GM19239 (cell line): Measurements from ENCODE around the gene TMEM39A.

Experiments
- DNase-seq: peaks from one replicate; pipeline ENCODE4 v3.0.0; 2011; ENCODE audit warnings: low spot score; ENCODE audit not compliant: insufficient read length
- FAIRE-seq: peaks from 2 replicates; lab custom pipeline; 2011; peaks lifted over from hg19 to GRCh38; lab: Jason Lieb, UNC

The TMEM39A gene, protein sequence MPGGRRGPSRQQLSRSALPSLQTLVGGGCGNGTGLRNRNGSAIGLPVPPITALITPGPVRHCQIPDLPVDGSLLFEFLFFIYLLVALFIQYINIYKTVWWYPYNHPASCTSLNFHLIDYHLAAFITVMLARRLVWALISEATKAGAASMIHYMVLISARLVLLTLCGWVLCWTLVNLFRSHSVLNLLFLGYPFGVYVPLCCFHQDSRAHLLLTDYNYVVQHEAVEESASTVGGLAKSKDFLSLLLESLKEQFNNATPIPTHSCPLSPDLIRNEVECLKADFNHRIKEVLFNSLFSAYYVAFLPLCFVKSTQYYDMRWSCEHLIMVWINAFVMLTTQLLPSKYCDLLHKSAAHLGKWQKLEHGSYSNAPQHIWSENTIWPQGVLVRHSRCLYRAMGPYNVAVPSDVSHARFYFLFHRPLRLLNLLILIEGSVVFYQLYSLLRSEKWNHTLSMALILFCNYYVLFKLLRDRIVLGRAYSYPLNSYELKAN

DNA sequence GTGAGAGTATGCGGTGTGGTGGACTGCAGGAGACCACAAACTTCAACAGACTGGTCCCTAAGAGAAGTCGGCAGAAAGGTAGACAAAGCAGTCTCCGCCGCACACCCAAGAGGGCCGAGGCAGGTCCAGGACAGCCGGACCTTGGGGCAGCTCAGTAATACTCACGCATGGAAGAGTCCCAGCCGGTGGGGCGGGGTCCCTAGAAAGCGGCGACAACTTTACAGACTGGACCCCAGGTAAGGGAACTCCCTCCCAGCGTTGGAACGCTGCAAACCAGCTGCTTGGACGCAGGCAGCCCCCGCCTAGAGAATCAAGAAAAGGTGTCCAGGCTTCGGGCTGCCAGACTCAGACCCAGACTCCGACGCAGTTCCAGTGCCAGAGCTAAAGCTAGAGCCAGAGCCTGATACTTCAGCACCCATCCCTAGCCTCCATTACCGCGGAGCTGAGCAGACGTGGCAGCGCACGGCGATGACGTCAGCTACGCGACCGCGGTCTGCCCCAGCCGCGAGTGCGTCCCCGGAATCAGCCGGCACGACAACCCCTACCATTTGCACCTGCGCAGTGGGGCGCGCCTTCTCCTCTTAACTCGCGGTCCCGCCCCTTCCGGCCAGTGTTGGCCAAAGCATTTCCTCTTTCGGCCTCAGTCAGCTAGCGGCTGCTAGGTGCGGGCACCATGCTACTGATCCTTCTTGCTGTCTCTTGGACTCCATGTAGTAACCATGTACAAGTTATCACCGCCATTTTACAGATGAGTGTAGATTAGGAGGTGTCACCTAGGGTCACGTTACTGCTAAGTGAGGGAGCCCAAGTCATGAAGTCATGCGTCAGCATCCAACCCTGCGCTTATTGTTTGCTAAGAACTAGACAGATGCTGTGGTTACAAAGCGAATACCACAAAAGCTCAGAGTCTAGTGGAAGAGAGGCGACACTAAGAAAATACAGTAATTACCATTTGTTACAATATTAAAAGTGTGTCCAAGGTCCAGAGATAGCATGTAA, at the start of gene TMEM39A:
Gene TMEM39A (minus strand): TSS at position 445 of the 999 bp plus-strand sequence. CDS start 1,541 bp downstream, outside the sequence.
- peak; percentile 99 for FAIRE-seq

DNA sequence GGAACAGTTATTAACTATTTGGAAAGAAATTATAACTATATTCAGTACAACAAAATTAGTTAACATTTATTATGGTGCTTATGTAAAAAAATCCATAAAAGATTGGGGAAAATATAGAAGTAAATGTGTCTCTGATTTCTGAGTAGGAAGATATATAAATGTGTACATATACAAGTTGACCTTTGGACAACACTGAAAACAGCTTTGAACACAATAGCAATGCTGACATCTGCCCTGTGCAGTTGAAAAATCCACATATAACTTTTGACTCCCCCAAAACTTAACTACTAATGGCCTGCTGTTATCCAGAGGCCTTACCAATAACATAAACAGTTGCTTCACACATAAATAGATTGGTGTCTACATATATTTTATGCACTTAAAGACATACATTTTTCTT, 47.3 kb upstream of the TMEM39A start:
- no peak for DNase-seq
- FAIRE-seq = no peak

More for the DNA sequence above, at the start of gene TMEM39A:
- DNase-seq = peak; percentile 90

DNA sequence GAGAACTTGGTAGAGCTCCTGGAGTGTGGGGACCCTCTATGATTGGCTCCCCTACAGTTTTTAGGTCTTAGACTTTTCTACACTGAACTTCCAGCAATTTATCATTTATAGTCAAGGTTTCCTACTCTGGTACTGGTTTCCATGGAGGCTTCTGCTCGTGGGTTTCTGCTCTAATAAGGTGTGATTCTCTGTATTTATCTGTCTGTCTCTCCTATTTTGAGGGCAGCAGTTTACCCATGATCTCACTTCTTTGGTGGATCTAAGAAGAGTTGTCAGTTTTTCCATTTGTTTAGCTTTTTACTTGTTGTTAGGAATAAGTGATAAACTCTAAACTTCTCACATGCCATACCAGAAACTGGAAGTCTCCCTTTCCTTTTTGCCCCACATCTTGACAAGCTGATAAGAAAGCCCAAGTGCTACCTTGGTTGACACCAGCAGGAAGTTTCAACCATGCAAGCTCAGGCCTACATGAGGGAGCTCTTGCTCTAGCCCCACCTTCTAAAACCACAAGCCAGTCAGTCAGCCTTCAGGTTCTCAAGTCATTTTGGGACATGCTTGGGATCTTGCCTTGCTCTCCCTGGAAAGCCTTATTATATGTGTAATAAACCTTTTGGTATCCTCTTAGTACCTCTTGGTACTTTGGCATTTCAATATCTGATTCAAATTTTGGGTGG, 44.9 kb upstream of the TMEM39A start:
- FAIRE-seq (peak; percentile 79), DNase-seq (no peak)

DNA sequence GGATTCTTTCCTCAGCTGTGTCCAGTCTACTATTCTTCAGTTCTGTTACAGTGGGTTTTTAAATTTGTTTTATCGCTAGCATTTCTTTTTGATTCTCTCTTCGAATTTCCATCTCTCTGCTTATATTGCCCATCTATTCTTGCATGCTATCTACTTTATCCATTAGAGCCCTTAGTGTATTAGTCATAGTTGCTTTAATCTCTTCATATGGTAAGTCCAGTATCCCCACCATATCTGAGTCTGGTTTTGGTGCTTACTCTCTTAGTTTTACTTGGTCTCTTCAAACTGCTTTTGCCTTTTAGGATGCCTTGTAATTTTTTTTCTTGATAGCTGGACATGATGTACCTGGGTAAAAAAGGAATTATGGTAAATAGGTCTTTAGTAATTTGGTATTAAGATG, 44.0 kb upstream of the TMEM39A start:
- no peak for DNase-seq
- peak; percentile 39 for FAIRE-seq

DNA sequence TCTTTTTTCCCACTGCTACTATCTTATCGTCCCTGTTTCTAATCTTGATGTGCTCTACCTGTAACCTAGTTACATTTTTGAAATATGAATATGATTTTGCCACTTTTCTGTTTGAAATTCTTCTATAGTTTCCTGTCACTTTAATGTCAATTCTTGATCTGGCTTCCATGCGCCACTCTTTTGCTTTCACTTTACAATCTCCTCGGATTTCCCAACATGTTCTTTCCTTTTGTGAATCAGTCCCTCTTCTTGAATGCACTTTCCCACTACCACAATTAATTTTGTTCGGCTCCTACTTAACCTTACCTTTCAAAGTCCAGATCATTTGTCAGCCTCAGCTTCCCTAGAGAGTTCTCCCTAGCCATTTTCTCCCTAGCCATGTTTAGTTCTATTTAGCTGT, 43.2 kb upstream of the TMEM39A start:
- FAIRE-seq (no peak), DNase-seq (no peak)

DNA sequence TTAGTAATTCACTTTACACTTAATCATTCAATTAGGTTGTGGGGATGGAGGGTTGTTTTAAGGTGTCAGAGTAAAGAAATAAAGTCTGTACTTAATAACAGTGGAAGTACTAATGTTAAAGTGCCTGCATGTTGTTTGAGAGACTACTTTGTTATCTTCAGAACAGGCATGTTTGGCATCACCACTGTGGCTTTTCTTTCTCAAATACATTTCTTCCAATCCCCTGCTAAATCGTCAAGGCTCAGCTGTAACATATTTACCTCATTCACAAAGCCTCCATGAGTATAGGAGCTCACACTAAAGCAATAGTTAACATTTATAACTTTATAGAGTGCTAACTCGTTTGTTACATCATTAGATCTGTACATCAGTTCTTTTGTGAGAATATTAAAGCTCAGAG, 37.5 kb upstream of the TMEM39A start:
- no peak for FAIRE-seq
- DNase-seq = no peak

DNA sequence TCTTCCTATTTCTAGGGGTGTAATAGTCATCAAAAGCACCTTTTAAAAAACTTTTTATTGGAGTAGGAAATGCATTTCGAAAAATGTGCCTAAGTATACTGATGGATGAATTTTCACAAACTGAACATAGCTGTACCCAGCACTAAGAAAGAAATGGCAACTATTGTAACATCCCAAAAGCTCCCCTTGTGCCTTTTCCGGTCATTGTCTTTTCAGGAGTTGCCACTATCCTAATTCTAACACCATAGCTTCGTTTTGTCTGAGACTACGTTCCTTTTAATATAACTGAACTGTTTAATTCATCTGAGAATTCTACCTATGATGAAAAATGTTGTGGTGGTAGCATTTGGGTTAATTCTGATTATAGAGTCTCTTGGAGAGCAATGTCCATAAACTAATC, 36.9 kb upstream of the TMEM39A start:
- no peak for FAIRE-seq
- no peak for DNase-seq

DNA sequence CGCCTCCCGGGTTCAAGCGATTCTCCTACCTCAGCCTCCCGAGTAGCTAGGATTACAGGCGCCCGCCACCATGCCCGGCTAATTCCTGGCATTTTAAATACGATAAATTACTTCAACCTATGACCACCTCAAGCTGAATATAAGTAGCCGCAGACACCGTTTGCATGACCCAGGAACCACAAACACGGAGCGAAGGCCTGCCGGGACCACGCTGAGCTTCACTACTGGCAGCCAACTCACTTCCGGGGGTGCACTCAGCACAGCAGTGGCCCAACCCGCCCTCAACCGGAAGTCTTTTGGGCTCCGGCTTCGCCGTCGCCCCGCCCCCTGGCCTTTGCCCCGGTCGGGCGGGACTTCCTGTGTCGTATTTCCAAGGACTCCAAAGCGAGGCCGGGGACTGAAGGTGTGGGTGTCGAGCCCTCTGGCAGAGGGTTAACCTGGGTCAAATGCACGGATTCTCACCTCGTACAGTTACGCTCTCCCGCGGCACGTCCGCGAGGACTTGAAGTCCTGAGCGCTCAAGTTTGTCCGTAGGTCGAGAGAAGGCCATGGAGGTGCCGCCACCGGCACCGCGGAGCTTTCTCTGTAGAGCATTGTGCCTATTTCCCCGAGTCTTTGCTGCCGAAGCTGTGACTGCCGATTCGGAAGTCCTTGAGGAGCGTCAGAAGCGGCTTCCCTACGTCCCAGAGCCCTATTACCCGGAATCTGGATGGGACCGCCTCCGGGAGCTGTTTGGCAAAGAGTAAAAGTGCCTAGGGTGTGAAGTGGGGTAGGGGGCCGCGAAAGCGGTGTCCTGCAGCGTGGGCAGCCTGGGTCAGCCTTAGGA, 35.0 kb upstream of the TMEM39A start, which contains the start of gene TIMMDC1:
Gene TIMMDC1 (plus strand): TSS at position 362 of the 826 bp plus-strand sequence. CDS start 187 bp downstream, at position 549.
- DNase-seq = peak; percentile 88
- peak; percentile 98 for FAIRE-seq

DNA sequence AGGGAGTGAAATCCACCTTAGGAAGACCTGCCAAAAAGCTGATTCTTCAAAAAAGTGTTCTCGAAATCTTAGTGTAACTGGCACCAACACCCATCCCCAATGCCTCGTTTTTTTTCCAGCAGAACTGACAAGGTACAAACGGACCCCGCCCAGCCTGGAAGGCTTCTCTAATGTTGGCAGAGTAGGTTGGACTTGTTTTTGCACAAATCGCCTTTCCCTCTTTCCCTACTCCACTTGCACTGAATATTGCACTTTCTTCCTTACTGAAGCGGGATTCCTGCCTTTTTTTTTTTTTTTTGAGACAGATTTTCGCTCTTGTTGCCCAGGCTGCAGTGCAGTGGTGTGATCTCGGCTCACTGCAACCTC, 34.4 kb upstream of the TMEM39A start:
- no peak for DNase-seq
- no peak for FAIRE-seq

DNA sequence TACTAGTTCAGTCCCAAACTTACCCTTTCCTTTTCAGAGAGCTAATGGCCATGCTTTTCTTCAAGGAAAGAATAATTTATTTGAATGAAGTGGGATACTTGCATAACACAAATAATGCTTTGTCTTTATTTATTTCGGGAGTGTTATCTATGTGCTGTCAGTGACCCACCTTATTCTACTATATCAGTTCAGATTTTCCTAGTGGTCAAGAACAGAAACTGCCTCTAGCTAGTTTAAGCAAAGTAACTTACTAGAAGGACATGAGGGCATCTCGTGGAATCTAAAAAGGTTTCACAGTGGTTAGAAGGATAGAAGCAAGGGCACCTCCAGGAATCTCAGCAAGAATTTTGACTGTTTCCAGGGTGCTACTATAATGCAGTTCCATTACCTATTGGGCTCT, 31.2 kb upstream of the TMEM39A start:
- DNase-seq (no peak), FAIRE-seq (no peak)

DNA sequence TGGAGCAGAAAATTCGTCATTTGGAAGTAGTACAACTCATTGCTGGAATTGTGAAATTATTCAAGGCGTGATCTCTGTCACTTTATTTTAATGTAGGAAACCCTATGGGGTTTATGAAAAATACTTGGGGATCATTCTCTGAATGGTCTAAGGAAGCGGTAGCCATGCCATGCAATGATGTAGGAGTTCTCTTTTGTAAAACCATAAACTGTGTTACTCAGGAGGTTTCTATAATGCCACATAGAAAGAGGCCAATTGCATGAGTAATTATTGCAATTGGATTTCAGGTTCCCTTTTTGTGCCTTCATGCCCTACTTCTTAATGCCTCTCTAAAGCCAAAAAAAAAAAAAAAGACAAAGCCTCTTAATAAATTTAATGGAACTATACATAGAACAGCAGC, 29.4 kb upstream of the TMEM39A start:
- DNase-seq (no peak), FAIRE-seq (no peak)

DNA sequence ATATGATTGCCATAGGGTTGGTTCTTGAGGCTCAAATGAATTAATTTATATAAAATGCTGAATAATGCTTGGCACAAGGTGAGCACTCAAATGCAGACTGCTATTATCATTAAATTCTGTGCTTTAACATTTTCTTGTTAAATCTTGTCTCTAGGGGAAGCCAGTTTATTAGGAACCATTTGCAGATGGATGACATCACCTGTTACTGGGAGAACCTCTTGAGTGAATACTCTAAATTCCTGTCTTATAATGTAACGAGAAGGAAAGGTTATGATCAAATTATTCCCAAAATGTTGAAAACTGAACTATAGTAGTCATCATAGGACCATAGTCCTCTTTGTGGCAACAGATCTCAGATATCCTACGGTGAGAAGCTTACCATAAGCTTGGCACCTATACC, 28.7 kb upstream of the TMEM39A start:
- FAIRE-seq = no peak
- no peak for DNase-seq

DNA sequence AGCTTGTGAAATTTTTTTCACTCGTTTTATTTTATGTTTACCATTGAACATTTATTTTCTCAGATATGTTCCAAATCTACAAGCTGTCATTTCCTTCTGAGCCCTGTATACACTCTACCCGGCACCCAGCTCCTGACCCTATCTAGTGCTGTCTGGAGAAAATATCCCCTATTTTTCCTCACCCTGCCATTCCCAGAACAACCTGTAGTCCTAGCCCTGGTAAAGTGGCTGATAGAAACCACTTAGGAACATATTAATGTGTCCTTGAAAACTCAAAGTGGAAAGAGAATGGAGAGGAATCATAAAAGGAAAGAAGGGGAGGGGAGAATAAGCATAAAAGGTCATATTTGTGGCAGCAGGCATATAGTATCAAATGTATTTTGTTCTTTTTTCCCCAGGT, 26.7 kb upstream of the TMEM39A start:
- FAIRE-seq (no peak), DNase-seq (no peak)

DNA sequence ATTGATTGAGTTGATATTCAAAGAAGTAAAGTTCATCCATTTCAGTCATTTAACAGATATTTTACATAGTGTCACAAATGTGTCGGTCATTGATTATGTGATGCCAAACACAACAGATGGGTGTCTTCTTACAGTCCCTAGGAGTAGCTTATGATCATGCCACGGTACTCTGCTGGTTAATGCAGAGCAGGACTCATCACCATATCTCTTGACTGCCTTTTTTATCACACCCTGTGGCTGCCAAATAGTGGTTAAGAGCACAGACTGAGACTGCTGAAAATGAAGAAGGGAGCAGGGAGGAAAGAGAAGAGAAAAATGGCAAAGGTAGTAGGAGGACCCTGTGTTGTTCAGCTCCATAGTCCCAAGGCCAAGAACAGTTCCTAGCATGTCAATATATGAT, 22.1 kb upstream of the TMEM39A start:
- FAIRE-seq = no peak
- no peak for DNase-seq

DNA sequence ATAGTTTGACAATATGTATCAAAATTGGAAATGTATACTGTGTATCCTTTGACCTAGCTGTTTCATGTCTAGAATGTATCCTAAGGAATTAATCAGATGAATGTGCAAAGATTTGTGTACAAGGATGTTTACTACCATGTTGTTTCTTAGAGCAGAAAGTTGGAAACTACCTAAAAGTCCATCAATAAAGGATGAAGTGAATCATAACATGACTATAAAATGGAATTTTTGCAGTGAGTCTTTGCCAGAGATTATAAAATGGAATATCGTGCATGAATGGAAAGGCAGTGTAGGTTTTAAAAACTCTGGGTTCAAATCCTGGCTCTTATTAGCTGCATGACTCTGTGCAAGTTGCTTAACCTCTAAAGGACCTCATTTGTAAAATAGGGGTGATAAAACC, 19.7 kb upstream of the TMEM39A start:
- DNase-seq (no peak), FAIRE-seq (no peak)

DNA sequence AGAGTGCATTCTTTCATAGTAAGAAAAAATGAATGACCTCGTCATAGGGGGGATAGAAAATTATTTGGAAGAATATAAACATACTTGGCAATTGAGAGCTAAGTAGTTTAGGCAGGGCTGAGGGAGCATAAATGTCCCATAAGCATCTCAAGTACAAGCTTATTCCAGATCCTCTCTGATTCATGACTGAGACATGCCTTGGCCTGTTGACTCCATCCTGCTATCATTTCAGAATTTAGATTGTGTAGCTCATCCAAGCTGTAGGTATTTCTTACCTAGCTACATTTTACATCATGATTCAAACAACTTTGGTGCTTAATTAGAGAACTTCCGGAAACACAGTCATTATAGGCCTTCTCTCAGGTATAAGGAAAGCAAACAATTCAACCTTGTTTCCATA, 17.7 kb upstream of the TMEM39A start:
- DNase-seq = no peak
- FAIRE-seq = no peak

DNA sequence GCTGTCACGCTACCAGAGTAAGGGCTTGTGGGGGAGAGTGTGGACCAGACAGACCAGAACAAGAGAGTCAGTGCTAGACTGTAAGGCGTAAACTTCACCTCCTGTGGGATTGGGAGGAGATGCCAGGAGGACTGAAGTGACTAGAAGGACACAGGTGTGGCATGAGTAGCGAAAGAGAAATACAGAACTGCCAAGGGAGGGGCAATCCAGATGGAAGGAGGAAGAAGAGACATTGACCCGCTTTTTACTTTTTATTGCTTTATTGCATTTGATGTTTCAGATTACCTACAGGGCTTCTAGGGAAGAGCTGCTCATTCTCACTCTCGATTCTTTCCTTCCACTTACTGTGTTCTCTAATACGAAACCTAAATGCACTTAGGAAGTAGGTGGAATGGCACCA, 7.5 kb upstream of the TMEM39A start:
- no peak for DNase-seq
- FAIRE-seq = no peak

DNA sequence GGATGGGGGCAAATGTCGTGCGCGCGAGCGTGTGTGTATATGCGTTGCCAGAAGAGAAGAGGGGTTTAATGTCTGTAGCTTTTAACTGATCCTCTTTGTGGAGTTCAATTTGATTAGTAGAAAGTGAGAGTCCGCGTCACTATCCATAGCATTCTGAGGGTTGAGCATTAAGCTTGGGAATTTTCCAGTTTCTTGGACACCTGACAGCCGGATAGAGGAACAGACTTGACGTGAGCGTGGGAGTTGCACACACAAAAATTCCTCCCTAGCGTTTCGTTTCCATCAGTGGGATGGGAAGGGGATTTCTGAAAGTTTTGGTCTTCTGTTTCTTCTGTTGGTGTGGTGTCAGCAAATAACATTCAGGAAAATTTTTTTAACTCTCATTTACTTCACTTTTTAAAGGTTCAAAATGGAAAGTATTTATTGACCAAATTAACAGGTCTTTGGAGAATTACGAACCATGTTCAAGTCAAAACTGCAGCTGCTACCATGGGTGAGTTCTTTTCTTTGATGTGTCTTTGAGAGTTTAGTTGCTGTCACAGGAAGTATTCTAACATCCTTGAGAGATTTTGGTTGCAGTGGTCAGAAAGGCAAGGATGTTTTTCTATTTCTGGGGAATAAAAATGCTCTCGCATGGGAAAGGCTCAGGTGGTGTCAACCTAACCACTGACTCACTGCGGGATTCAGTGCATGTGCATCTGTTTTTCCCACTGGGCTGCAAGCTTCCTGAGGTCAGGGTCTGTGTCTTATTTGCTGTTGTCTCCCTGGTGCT, 6.2 kb upstream of the TMEM39A start:
- DNase-seq = no peak
- FAIRE-seq = peak; percentile 86

DNA sequence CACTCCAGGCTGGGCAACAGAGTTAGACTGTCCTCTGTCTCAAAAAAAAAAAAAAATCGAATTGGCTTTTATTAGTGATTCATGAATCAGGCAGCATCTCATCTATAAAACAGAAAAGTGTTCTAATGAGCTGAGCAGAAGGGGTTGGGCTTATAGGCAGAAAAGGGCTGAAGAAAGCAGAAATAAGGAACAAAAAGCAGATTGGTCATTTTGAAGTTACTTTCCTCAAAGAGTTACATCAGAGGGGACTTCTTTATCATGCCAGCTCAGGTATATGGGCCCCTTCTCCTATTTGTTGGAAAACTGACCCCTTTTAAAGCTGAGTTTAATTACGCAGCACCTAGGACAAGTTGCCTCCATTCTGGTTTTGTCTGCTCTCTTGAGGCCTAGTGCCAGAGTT, 4.6 kb upstream of the TMEM39A start:
- FAIRE-seq = peak; percentile 14
- no peak for DNase-seq
